Psoas muscle (tissue), 8 donors: ENCODE data around the gene FAM193A. TPM values are rescaled to one million over a fixed set of nuclear protein-coding genes. Genes with fewer than 3 reads are reported as not detected.
"Not testable (repeated sequence)": the region's sequence is repeated elsewhere in the genome, so short reads cannot be mapped to it uniquely, and the experiment has no call there.

ENCODE experiments used
- ATAC-seq, 4 donors: fragments of 200-7000 bp; cut with Tn5 transposase; one replicate each; pipeline ENCODE4 v1.9.1; 2020; ENCODE audit warnings: moderate library complexity in 3 of 4, mild to moderate bottlenecking in 2 of 4
- DNase-seq, 2 donors: peaks; one replicate each; pipeline ENCODE4 v3.0.0-alpha.2; 2020
- H3K27ac ChIP-seq: fragments of 200-600 bp; one replicate; pipeline ENCODE4 v1.8.0; 2022
- H3K27me3 ChIP-seq, 3 donors: fragments of 200-600 bp in 1 of 3; one replicate each; pipeline versions ENCODE4 v1.6.1 to v1.8.0; 2013 to 2022; ENCODE audit warnings: low read length in 2 of 3, mild to moderate bottlenecking in 2 of 3, moderate library complexity in 1 of 3; ENCODE audit not compliant: insufficient read depth in 3 of 3
- H3K36me3 ChIP-seq, 2 donors: fragments of 200-600 bp in 1 of 2; one replicate each; pipeline versions ENCODE4 v1.6.1 to v1.8.0; 2013 to 2022; ENCODE audit warnings: low read depth in 1 of 2, mild to moderate bottlenecking in 1 of 2, moderate library complexity in 1 of 2; ENCODE audit not compliant: insufficient read depth in 1 of 2
- H3K4me1 ChIP-seq: fragments of 200-600 bp; one replicate; pipeline ENCODE4 v1.8.0; 2022
- H3K4me3 ChIP-seq: fragments of 200-600 bp; one replicate; pipeline ENCODE4 v1.8.0; 2022; ENCODE audit warnings: mild to moderate bottlenecking
- H3K9me3 ChIP-seq: fragments of 200-600 bp; one replicate; pipeline ENCODE4 v1.8.0; 2022
- WGBS, 3 donors: extraction: QIAGEN DNeasy Blood & Tissue Kit; methylation state at CpG; one replicate each; pipeline versions ENCODE4 v1.1.6 to v1.1.7; 2013; 5-methylcytosine and 5-hydroxymethylcytosine counted together
- intact Hi-C, 2 donors: fragments of 100-400 bp; cut with DNase I; formaldehyde crosslinking; loops; one replicate each; pipeline versions ENCODE4 v1.11.0 to v1.14.2; 2022
- polyA plus RNA-seq, 3 donors: library from polyadenylated mRNA; stranded (reverse); fragments of 200-250 nt; gene quantifications; one replicate each; pipeline ENCODE4 v1.2.3, GENCODE V29; 2013
- total RNA-seq, 4 donors: library from RNA; stranded (reverse); fragmentation: NEBNext Ultra II Directional in 2 of 4; extraction: Animal tissue kit (Norgen Biotek cat#: 25700) in 2 of 4; gene quantifications; one replicate each; pipeline versions ENCODE4 v1.2.1 to v1.2.4, GENCODE V29; 2021 to 2023
- TF ChIP-seq, protein P1 (sequence below): fragments of 200-600 bp; IDR thresholded peaks from one replicate; pipeline ENCODE4 v1.8.0; 2022; ENCODE audit warnings: antibody characterized with exemption
- donor health status: healthy with polysubstance abuse.
- donor health status: DM: no; HTN: no; CAD: no; lungs with moderate emphysema.
- donor health status: Bipolar disorder and iron deficiency.
- donor health status: healthy.
- donor health status: DM: yes; HTN: yes; CAD: no.
- donor health status: DM: no; HTN: no; CAD: no.
- donor health status: DM: no; HTN: no; CAD: no.
- donor health status: DM: yes; HTN: yes; CAD: no.

Gene FAM193A
- total and polyA plus RNA-seq, 7 donors: 7.5 to 20.0 (median 14.6) TPM

DNA sequence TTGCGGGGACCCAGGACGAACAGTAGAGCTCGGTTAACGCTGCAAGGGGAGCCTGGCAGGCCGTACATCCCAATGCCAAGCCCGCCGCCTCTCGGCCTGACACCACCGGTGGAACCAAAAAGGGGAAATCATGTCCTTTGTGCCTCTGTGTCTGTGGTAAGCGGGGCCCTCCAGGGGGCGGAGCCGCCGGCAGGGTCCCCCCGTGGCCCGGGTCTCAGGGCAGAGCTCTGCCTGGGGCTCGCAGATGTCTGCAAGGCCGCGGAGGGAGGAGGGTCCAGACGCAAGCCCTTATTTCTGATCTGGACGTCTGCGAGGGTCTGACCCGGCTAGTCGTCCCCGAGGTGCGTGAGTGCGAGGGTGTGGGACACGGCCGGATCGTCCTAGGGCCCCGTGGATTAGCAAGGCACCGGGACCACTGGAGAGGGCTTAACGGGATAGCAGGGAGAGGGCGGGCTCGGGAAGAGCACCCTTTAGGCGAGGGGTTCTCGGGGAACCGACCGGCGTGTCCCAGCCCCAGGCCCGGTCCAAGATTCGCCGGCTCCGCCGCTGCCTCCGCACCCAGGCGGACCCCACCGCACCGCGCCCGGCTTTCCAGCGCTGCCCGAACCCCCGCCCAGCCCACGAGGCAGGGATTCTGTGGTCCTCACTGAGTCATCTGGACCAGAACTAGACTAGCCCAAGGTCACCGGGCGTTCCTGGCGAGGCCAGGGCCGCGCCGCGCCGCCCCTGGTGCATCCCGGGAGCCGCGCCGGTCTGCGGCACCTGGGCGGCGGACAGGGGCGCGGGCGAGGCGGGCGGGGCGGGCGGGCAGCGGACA is 863 bp upstream of the FAM193A start:
- TF ChIP-seq, protein P1, sequence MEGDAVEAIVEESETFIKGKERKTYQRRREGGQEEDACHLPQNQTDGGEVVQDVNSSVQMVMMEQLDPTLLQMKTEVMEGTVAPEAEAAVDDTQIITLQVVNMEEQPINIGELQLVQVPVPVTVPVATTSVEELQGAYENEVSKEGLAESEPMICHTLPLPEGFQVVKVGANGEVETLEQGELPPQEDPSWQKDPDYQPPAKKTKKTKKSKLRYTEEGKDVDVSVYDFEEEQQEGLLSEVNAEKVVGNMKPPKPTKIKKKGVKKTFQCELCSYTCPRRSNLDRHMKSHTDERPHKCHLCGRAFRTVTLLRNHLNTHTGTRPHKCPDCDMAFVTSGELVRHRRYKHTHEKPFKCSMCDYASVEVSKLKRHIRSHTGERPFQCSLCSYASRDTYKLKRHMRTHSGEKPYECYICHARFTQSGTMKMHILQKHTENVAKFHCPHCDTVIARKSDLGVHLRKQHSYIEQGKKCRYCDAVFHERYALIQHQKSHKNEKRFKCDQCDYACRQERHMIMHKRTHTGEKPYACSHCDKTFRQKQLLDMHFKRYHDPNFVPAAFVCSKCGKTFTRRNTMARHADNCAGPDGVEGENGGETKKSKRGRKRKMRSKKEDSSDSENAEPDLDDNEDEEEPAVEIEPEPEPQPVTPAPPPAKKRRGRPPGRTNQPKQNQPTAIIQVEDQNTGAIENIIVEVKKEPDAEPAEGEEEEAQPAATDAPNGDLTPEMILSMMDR: no peak
- no peaks in the 10 kb centered on the region for H3K9me3 ChIP-seq
- ATAC-seq (peak; percentile 4 to 74 (median 38)), DNase-seq (peak; percentile 50 to 66)
- H3K4me1 ChIP-seq: peaks cover 34% of the 10 kb centered on the region
- peak overlapping the region; percentile 95 for H3K27ac ChIP-seq
- 1 to 4% (median 2%) methylated on average over 49 to 77 of the region's 77 CpGs for WGBS, 3 donors
- intact Hi-C loops: loop anchor here (5.0 to 10.0 kb wide), 2 partner anchors 68 to 71 kb away; partner anchors contain the start of gene RNF4 (in 2 of the 2)
- no peaks in the 10 kb centered on the region for H3K36me3 ChIP-seq
- H3K27me3 ChIP-seq: no peaks in the 10 kb centered on the region
- H3K4me3 ChIP-seq: peak overlapping the region; percentile 95

DNA sequence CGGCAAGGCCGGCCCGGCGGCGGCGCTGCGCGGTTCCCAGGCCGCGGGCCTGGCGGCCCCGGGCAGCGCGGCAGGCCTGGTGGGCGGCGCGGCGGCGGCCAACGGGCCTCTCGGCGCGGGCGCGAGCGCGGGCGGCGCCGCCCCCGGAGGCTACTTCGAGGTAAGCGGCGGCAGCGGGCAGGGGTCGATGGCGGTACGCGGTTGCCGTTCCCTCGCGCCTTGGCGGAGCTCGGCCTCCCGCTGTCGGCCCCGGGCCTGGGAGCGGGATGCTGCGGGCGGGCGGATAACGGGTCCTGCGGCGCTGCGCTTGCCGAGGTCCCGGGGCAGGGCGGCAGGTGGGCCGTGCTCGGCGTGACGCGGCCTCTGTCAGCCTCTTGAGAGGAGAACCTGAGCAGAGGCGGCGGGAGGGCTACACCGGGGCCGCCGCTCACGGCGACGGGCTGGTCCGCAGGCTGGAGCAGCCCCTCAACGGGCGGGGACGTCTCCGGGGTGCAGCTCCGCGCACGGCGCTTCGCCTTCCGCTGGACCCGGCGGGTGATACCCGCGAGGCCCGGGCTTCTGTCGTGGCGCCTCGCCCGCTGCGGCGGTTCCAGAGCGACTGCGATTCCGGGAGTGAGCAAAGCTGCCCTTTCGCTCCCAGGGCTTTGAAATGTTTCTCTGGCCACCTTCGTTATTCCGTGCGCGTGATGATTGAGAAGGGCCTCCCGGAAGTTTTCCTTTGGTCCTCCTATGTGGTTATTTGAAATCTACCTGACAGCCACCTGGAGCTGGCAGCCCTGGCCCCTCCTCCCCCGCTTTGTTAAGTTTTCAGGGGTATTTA is 774 bp downstream of the FAM193A start:
- H3K9me3 ChIP-seq: no peaks in the 10 kb centered on the region
- no peaks in the 10 kb centered on the region for H3K27me3 ChIP-seq
- DNase-seq (peak; percentile 61 to 78), ATAC-seq (peak in 1 of 4 donors; percentile 7)
- peak overlapping the region; percentile 95 for H3K4me3 ChIP-seq
- H3K36me3 ChIP-seq: no peaks in the 10 kb centered on the region
- H3K27ac ChIP-seq: peak overlapping the region; percentile 95
- intact Hi-C loops: loop anchor here (1.0 to 10.0 kb wide), 3 partner anchors 60 to 72 kb away; partner anchors contain the start of gene RNF4 (in 2 of the 2)
- TF ChIP-seq, protein P1: no peak
- WGBS, 3 donors: 0 to 1% (median 1%) methylated on average over 51 to 103 of the region's 103 CpGs
- peaks cover 39% of the 10 kb centered on the region for H3K4me1 ChIP-seq

DNA sequence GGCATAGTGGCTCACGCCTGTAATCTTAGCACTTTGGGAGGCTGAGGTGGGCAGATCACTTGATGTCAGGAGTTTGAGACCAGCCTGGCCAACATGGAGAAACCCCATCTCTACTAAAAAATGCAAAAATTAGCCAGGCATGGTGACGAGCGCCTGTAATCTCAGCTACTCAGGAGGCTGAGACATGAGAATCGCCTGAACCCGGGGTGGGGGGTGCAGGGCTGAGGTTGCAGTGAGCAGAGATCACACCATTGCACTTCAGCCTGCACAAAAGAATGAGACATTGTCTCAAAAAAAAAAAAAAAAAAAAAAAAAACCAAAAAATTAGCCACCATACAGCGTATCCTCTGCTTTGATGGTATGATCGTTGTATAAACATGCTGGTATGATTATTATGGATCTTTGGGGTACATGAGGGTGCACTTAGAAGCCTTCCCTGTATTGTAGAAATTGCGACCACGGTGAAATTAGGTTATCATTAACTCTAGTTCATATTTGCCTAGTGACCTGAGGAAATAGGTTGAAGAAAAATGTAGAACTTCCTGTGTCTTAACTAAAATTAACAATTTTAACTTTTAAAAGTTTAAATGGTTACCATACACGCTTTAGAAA is 7.2 kb downstream of the FAM193A start:
- H3K4me3 ChIP-seq, ATAC-seq: not testable (repeated sequence)
- 94 to 95% (median 95%) methylated on average over 10 of the region's 10 CpGs for WGBS, 3 donors

DNA sequence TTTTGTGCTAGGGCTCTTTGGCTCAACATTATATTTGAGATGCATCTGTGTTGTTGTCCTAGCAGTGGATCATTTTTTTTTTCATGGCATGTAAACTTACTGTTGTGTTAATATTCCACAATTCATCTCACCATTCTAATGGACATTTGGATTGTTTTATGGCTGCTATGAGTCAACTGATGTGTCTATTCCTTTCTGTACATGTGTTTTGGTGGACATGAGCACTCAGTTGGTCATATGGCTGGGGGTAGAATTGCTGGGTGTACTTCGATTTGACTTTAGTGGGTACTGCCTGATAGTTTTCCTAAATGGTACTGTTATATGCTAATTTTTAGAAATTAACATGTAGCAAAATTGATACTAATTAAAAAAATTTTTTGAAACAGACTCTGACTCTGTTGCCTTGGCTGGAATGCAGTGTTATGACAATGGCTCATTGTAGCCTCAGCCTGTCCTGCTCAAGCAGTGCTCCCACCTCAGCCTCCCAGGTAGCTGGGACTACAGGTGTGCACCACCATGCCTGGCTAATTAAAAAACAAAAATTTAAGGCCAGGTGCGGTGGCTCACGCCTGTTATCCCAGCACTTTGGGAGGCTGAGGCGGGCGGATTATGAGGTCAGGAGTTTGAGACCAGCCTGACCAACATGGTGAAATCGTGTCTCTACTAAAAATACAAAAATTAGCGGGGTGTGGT is 9.0 kb downstream of the FAM193A start:
- TF ChIP-seq, protein P1: no peak
- Histone ChIP-seq H3K27ac (no peak overlapping the region), H3K4me3 (no peak overlapping the region), H3K4me1 (peaks cover 13% of the 10 kb centered on the region), H3K36me3 (peaks cover 0 to 6% of the 10 kb centered on the region in 2 donors), H3K9me3 (no peaks in the 10 kb centered on the region), H3K27me3 (no peaks in the 10 kb centered on the region)
- ATAC-seq (no peak), DNase-seq (no peak)
- intact Hi-C loops: no loop called here
- WGBS, 3 donors: 95 to 98% (median 97%) methylated on average over 7 of the region's 7 CpGs

More for the DNA sequence above, 7.2 kb downstream of the FAM193A start:
- H3K27ac ChIP-seq, H3K36me3 ChIP-seq, H3K27me3 ChIP-seq, DNase-seq, intact Hi-C loops, H3K9me3 ChIP-seq: not testable (repeated sequence)
- peaks cover 31% of the 10 kb centered on the region for H3K4me1 ChIP-seq
